Activated CD4-positive, alpha-beta T cell treated with anti-CD3 and anti-CD28 coated beads, Interleukin-2, Interleukin-4, amounts not matched to agents 100 ng/mL and 50 ng/mL, durations not matched to agents 16 hours and 8 hours (primary cell): ENCODE measurements around the gene MMP28.

Experiments
- DNase-seq: peaks from one replicate; pipeline ENCODE4 v3.0.0-alpha.2; 2020; ENCODE audit warnings: low spot score

The MMP28 gene

DNA sequence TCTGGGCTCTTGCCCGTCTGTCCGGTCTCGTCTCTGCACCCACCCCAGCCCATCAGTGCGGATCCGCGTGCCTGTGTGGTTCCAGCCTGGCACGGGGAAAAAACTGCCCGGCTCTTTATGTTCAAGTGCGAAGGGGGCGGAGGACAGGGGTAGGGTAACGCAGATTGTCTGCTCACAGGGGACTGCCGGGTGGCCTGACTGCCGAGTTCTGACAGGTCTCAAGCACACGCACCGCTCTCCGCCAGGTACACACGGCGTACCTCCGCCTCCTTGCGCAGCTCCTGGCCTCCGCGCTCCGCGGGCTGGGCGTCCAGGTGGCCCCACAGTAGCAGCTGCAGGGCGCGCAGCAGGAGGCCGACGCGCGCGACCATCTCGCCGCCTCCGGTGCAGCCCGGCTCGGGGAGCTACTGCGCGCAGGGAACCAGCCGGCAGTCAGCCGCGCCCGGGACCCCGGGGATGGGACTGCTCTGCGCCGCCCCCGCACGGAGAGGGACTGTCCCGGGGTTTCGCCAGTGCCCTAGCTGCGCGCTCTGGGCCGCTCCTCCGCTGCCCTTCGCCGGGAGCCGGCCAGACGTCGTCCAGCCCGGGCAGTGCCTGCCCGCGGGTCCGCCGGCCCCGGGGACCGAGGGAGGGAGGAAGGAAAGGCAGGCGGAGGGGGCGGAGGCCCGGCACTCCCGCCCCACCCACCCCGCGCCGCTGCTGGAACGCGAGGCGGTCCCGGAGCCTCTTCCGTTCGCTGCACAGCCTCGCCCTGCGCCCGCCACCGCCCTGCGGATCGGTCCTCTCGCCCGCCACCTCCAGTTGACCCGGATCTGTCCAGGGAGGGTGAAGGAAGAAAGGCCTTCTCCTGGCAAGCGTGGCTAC is at the start of gene MMP28:
TSS of gene MMP28 (minus strand) at position 635 of the 864 bp plus-strand sequence. CDS start at position 371, 264 bp downstream.
- peak; percentile 27 for DNase-seq

- DNase-seq, result no peak
Observed at GRCh38 chr17:35844547-35844946, 49.1 kb upstream of the MMP28 start.

DNA sequence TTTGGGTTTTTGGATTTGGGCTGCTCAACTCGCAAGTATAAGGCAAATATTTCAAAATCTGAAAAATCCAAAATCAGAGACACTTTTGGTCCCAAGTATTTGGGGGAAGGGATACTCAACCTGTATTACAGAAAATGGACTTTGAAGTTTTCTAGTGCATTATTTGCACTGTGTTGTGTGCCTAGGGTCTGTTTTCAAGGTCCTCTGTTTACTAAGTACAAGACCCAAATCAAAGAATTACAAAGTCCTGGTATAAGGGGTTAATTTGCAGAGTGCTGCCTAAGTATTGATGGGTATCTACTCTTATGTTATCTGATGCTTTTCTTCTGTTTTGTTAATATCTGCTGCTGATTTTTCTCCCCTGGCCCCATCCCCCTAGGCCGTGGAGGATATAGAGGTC is 48.3 kb upstream of the MMP28 start:
- no peak for DNase-seq

- no peak for DNase-seq
Observed at GRCh38 chr17:35842239-35842638, 46.8 kb upstream of the MMP28 start.

GRCh38 chr17:35841505-35841904 is 46.1 kb upstream of the MMP28 start:
- DNase-seq, result no peak

DNA sequence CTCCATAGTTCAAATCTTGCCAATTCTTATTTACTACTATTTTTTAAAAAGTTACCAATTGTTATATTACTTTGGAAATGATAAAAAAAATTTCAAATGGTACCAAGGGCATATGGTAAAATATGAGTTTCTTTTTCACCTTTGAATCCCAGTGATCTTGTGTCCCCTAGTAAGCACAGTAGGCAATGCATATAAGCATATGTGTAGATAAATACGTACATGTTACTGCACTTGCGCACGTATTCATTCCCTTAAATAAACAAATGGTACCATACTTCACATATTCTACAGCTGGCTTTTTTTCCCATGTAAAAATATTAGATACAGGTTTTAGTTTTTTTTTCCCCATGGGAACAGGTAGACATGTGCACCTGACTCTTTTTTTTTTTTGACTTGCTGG is 45.7 kb upstream of the MMP28 start:
- no peak for DNase-seq

DNA sequence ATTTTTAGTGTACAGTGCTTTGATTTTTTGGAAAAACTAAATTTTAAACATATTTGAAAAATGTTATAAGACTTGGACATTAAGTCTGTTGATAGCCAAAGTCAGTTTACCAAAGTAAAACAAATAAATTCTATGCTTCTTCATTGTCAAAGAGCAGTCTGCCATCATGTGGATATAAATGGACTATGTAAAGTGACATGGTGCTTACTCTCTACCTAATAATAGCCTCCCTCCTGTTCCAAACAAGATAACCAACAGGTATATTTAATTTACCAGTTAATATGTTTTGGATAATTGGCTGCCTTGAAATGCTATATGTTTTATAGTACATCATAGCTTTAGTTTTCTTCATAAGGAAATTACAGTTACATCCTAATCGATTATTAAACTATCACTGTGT is 29.8 kb upstream of the MMP28 start:
- no peak for DNase-seq

DNA sequence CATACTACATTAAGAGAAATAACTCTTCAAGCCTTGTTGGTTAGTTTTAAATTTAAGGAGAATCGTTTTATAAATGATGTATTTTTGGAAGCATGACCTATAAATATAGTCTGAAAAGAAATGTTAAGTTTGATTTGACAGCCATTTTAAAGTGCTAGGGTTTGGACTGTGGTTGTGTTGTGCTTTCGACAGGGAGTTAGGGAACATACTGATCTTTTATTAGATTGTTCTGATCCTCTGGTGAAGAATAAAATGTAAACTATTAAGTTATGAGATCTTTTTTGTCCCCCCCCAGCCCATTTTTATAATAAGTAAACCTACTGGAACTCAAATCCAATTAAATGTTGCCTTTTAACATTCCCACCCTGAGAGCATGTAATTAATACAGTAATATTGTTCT is 25.9 kb upstream of the MMP28 start:
- no peak for DNase-seq

GRCh38 chr17:35819455-35819854 is 24.0 kb upstream of the MMP28 start:
- DNase-seq, result no peak

DNA sequence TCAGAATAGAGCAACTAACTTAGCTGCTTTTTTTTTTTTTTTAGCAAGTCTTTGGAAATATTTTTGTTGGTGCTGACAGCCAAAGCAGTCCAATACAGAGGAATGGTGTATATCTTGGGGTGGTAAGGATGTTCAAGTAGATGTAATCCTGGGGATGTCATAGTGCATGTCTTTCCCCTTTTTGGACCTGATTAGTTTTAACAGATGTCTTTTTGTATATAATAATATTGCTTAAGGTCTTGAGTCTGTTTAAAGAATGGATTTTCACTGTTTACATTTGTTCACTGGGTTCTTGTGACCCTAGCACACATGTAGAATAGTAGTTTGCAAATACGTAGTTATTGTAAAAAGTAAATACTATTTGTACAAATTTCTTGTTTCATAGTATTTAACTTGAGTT is 21.8 kb upstream of the MMP28 start:
- DNase-seq, result no peak

DNA sequence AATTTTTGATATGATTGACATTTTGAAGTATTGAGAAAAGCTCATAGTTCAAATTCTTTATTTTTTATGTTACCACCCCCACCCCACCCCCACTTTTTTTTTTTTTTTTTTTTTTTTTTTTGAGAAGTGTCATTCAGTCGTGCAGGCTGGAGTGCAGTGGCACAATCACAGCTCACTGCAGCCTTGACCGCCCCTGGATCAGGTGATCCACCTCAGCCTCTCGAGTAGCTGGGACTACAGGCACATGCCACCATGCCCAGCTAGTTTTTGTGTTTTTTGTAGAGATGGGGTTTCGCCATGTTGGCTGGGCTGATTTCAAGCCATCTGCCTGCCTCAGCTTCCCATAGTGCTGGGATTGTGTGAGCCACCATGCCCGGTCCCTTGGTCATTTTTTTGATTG is 21.3 kb upstream of the MMP28 start:
- DNase-seq, result no peak

GRCh38 chr17:35812456-35812855 is 17.0 kb upstream of the MMP28 start:
- DNase-seq, result no peak

DNA sequence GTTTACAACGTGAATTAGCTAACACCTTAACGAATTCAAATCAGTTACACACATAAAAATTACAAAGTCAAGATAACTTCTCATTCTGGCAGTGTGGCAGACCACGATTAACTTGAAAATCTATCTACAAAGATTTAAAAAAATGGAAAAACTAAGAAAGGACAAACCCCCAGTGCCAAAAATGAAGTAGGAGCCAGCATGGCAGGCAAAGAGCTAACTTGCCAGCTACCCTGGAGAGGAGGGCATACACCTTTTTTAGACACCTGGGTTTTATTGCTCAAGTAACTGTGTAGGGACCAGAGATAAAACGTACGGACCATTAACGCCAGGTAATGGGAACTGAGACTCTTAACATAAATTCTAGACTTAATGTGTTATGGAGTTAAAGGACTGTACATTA is 16.3 kb upstream of the MMP28 start:
- DNase-seq, result no peak

DNA sequence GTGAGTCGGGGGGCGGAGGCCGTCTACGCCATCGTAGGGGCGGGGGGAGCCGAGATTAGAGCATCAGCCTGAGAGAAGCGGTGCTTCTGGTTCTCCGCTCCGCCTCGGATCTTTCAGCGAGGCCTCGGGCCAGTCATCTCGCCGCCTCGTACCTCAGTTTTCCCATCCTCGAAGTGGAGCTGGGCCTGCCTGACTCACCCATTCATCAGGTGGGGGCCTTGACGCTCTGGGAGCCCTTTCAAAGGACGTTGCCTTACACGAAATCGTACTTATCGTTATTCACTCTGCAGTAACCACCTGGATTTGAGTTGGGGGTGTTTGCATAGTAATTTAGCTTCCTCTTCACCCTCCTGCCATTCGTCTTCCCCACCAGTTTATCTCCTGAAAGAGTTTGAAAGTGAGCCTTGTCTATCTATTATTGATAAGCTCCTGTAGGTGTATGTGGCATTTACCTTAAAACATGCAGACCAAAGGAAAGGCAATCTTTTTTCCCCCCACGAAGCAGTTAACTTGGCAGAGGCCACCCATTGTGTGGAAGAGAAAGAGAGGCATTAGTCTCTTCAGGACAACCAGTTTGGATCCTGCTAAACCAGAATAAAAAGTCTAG is 14.5 kb upstream of the MMP28 start:
- DNase-seq, result peak; percentile 25

GRCh38 chr17:35808962-35809854 is 13.8 kb upstream of the MMP28 start, which contains the start of gene TAF15:
TAF15 (plus strand) TSS chr17:35809484; CDS start chr17:35809570, 86 bp downstream.
- DNase-seq, result peak; percentile 98

GRCh38 chr17:35808240-35808961 is 13.0 kb upstream of the MMP28 start:
- no peak for DNase-seq

DNA sequence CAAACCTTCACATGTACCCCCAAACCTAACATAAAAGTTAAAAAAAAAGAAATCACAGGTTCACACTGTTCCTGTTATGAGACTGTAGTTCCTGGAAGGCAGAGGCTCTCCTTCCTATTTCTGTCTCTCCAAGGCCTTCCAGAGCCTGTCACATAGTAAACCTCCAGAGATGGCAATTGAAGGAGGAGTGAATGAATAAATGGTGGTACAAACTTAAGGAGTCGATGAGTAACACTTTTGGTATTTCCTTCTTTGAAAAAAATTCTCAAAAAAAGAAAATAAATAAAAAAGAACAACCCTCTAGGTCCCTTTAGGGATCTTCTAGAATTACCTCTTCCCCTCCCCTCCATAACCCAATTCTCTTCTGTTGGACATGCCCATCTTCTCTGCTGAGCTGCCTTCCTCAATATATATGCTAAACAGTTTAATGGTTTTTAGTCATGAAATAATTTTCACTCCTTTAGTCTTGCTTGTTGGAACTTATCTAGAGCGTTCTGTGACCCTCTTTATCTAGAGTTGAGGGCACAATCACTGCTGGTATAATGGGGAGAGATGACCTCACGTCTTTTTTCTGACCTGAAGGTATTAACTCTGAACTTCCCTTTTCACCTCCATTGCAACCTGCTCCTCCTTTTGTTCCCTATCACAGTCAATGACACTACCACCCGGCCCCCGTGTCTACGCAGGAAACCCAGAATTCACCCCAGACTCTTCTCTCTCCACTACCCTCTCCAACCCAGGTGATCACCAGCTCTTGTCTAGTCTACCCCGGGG is 12.1 kb upstream of the MMP28 start:
- DNase-seq, result no peak

GRCh38 chr17:35804658-35805192 is 9.3 kb upstream of the MMP28 start:
- DNase-seq, result peak; percentile 86

- no peak for DNase-seq
Observed at GRCh38 chr17:35801583-35802224, 6.3 kb upstream of the MMP28 start.

DNA sequence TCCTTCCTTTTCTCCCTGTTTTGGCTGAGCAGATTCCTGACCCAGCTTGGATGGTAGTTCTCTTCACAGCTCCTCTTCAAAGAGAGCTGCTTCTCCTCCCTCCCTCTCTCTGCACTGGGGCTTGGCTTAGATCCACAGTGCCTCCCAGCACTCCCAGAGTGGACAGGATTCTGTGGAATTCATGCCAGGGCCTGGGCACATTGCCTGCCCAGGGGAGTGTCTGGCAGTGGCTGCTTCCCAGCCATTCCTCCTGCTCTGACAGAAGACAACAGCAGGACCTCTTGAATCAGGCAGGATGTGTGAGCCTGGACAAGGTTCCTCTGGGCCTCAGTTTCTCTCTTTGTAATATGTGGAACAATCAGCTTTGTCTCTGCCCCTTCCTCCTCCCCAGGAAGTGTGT is 4.5 kb upstream of the MMP28 start:
- DNase-seq, result no peak
